GM19468 (cell line): Measurements from ENCODE around the gene F2.
"Not testable (repeated sequence)": the region's sequence is repeated elsewhere in the genome, so short reads cannot be mapped to it uniquely, and the experiment has no call there.

ENCODE experiments used
- ATAC-seq: cut with Tn5 transposase; IDR thresholded peaks from one replicate; pipeline ENCODE4 v1.9.1; 2021; ENCODE audit warnings: mild to moderate bottlenecking, moderate library complexity, moderate number of reproducible peaks; ENCODE audit not compliant: unreplicated experiment; ENCODE audit errors: extremely low read depth

The F2 gene

DNA sequence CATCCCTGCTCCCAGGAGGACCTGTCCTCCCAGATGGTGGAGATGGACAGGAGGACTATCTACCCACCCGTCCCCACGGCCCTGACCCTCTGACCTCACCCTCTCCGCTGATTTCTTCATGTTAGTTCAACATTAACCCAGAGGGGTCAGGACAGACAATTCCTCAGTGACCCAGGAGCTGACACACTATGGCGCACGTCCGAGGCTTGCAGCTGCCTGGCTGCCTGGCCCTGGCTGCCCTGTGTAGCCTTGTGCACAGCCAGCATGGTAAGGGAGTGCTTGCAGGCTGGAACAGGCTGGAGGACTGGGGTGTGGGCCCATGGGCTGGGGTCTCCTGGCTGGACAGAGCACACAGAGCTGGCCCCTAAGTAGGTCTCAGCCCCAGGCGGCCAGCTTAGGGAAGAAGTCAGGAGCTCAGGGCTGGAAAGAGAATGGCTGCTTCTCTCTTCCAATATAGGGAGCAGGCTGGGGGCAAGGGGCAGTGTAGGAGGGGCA is at the start of gene F2:
F2 (plus strand) TSS at position 166 of the 495 bp plus-strand sequence; CDS start at position 189, 23 bp downstream.
- no peak for ATAC-seq

DNA sequence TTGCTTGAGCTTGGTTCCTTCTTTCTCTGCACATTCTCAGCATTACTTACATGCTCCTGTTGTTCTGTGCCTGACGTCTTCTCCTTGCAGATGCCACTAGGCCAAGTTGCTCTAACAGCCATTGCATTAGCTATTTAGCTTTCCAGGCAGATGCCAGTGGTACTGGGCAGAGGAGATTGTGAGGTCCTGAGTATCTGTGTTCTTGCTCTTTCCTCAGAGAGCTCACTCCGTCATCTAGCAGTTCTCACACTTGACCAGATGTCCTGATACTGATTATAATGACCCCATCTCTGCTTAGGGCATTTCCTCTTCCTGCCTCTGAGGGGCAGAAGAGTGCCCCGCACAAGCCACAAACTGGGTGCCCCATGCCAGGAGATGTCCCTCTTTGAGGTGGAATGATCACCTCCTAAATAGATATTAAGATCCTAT is 49.3 kb upstream of the F2 start:
- no peak for ATAC-seq

- not testable (repeated sequence) for ATAC-seq
These were observed 48.5 kb upstream of the F2 start for GRCh38 chr11:46670521-46670920.

GRCh38 chr11:46671958-46672315 is 47.1 kb upstream of the F2 start:
- ATAC-seq, result no peak

- no peak for ATAC-seq
These were observed 46.6 kb upstream of the F2 start for GRCh38 chr11:46672381-46672839.

- no peak for ATAC-seq
These were observed 45.1 kb upstream of the F2 start for GRCh38 chr11:46673713-46674462.

DNA sequence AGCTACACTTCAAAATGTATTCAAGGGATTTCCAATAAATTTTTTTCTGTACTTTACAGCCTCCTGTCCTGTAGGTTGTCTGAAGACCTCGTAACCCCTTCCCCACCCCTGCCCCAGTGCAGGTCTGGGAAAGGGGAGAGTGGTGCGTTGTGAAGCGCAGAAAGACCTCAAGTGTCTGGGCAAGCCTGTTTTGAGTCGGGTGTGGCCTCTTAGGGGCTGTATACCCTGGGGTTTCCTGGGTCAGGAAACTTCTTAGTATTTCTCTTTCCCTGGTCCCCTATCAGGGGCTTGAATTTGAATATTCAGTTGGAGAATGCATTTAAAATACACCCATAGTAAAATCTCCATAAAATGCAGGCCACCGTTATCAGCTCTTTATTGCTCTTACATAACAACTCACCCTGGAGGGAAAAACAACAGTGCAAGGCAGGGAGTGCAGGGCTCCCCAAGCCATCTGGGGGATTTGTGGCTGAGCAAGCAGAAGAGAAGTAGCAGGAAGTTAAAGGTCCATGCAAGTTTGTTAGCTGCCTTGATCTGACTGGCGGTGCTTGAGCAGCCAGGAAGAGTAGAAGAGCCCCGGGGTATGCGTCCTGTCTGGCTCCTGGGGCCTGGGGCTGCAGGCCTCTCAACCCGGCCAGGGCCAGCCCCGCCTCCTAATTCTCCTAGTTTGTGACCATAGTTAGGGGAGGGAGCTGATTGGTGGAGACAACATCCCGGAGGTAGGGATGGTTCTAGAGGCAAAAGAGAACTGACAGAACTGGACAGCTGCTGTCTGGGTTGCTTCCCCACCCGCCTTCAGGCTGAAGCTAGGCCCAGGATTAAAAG is 44.3 kb upstream of the F2 start:
- no peak for ATAC-seq

DNA sequence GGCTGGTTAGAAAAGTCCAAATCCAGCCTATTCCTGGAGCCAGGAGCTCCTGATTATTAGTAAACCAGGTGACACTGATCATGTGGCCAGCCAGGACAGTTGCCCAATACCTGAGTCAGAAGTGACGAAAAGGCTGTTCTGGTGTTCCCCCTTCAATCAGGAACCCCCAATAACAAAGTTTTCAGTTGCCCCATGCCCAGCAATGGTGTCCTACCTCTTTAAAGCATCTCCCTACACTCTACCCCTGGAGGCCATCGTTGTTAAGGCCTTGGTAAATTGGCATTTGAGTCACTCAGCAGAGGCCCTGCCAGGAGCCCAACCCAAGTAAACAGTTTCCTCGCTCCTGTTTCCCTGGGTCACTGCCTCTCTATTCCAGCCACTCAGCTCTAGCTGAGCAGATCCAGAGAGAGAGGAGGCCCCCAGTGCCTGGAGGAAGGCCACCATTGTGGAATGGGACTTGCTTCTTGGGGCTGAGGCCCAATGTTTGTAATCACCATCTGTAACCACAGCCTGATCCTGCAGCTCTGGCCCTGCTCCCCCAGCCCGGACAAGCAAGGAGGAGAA is 43.6 kb upstream of the F2 start:
- no peak for ATAC-seq

DNA sequence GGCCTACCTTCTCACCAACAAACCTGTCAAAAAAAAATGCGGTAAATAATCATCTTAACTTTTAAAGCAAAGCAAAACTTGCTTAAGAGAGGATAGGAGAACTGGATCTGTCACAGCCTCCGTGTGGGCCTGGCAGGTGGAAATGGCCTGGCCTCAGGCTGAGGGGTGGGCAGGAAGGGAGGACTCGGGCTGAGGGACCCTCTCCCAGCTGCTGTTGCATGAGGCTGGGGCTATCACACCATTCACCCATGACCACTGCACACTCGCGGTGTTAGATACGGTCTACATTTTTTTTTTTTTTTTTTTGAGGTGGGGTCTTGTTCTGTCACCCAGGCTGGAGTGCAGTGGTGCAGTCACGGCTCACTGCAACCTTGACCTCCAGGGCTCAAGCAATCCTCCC is 43.1 kb upstream of the F2 start:
- no peak for ATAC-seq

DNA sequence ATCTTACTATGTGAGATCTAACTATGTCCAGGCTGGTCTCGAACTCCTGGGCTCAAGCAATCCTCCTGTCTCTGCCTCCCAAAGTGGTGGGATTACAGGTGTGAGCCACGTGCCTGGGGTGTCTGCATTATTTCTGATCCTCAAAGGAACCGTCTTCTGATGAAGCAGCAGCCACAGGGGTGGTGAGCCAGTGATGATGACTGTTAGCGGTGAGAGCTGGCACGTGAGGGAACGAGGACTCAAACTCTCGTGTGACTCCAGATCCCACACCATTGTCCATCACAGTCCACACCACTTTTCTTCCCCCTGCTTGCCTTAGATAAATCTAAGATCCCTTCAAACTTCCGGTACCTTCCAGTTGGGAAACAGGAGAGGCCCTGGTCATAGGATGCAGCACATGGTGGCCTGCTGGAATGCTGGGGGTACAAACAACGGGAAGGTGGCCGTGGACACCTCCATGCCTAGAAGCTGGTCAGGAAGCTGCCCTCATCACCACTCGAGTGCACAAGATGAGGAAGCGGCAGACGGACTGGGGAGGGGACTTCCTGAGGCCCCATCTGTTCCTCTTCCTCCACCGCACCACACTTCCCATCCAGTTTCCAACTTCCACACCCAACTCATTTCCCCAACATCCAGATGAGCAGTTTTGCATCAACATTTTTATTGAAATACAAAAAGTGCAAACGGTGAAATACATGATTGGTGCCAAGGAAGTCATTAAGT is 42.4 kb upstream of the F2 start:
- no peak for ATAC-seq

GRCh38 chr11:46677169-46677568 is 41.8 kb upstream of the F2 start:
- ATAC-seq, result no peak

DNA sequence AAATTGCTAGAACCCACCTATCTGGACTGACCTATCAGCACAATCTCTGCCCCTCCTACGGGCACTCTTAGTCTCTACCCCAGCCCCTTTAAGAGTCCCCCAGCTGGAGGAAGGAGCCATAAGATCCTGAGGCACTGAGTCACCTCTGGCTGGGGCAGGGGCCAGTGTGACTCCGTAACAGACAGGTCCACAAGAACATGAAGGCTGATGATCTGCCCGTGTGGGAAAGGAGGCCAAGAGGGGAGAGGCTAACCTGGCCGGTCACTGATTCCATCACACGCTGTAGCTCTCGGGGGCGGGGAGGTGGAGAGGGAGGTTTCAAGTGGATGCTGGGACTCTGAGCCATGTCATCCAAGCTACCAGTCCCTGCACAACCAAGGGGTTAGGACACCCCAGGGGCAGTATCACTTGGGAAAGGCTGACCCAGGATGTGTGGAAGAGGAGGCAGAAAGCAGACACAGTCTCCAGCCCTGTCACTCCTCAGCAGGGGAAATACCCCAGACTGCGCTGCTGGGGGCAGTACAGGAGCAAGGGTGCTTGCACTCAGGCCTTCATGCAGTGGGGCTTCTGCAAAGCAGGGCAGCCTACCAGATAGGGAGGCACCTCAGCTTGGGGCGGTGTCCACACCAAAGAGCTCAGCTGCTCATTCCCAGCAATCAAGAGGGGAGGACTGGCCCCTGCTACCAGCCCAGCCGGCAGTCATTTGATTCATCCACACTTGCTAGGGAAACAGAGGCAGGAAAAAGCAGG is 40.8 kb upstream of the F2 start:
- no peak for ATAC-seq

GRCh38 chr11:46678741-46679130 is 40.3 kb upstream of the F2 start:
- no peak for ATAC-seq

- ATAC-seq, result no peak
These were observed 39.5 kb upstream of the F2 start for GRCh38 chr11:46679241-46680163.

DNA sequence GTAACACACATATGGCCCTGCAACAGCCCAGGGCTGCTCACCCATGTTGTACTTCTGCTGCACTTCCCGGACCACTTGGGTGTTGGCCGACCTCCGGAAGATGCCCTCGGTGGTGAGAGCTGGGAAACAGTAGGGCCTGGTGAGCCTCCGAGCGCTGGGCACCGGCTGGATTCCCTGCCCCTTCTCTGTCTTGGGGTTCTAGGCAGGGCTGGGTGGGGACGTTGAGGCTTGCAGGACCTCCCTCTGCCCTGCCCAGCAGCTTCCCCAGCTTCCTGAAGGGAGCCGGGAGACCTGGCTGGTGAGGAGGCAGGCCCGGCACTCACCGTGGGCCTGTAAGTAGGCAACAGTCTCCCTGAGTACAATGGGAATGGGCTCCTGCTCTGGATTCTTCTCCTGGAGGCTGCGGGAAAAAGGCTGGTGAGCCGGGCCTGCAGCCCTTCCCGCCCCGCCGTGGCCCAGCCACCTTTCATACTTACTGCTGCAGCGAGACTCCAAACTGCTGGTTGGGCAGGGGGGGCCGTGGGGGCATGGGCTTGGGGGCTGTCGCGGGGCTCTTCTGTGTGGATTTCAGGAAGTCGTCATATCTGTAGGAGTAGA is 38.8 kb upstream of the F2 start:
- no peak for ATAC-seq

DNA sequence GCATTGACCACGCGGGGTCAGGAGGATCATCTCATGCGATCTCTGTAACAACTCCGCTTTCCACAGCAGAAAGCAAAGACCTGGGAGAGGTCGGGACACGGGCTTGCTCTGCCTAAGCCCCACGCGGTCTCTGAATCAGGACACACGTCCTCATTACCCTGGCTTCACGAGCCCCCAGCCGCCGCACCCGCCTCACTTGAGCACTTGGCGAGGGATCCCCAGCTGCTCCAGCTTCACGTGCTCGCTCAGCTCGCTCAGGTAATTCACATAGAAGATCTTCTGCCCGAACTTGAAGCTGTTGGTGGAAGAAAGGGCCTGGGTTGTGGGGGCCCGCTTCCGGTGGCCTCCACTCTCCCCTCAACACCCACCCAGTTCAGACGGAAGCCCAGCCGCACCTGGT is 38.2 kb upstream of the F2 start:
- no peak for ATAC-seq

GRCh38 chr11:46681814-46682213 is 37.2 kb upstream of the F2 start:
- ATAC-seq, result no peak
